ENCODE results near the gene DHFR.

The DHFR gene

DNA sequence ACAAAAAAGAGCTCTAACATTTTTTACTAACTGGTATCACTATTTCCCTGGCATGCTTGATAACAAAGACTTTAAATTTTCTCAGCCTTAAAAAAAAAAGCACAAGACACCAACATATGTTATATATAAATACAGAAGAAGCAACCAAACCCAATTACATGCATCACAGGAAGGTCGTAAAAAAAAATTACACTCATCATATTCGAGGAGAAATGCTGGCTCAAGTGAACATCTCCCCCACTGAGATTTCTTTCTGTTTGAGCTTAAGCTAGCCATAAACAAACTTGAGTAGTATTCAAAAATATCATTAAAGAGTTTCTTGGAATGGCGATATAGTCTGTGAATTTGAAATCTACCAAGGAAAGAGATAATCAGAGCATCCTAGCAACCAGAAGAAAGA, 7.9 kb downstream of the DHFR start:
- TF ChIP-seq TCF12 (IDR thresholded peaks at IDR 0.05; ENCODE audit: low read depth) (no peak), EGR1 (IDR thresholded peaks at IDR 0.05) (no peak), RAD21 (IDR thresholded peaks at IDR 0.05; ENCODE audit: low read depth) (no peak), CEBPB (IDR thresholded peaks at IDR 0.05) (no peak), TAF1 (IDR thresholded peaks at IDR 0.05; ENCODE audit: low read depth) (no peak), NFIC (IDR thresholded peaks at IDR 0.05) (no peak), EP300 (IDR thresholded peaks at IDR 0.05; ENCODE audit: borderline replicate concordance) (no peak), YY1 (IDR thresholded peaks at IDR 0.05; ENCODE audit: low read depth) (no peak), TEAD4 (IDR thresholded peaks at IDR 0.05) (no peak), CREB1 (IDR thresholded peaks at IDR 0.05; ENCODE audit: low read depth) (no peak), ZBTB7A (IDR thresholded peaks at IDR 0.05; ENCODE audit: low read depth) (no peak), FOXM1 (IDR thresholded peaks at IDR 0.05; ENCODE audit: borderline replicate concordance, low read depth) (no peak)
- TF ChIP-seq, protein P1, sequence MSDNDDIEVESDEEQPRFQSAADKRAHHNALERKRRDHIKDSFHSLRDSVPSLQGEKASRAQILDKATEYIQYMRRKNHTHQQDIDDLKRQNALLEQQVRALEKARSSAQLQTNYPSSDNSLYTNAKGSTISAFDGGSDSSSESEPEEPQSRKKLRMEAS (IDR thresholded peaks at IDR 0.05): no peak
- TF ChIP-seq, protein P2, sequence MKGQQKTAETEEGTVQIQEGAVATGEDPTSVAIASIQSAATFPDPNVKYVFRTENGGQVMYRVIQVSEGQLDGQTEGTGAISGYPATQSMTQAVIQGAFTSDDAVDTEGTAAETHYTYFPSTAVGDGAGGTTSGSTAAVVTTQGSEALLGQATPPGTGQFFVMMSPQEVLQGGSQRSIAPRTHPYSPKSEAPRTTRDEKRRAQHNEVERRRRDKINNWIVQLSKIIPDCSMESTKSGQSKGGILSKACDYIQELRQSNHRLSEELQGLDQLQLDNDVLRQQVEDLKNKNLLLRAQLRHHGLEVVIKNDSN (IDR thresholded peaks at IDR 0.05): no peak
- TF ChIP-seq, protein P3, sequence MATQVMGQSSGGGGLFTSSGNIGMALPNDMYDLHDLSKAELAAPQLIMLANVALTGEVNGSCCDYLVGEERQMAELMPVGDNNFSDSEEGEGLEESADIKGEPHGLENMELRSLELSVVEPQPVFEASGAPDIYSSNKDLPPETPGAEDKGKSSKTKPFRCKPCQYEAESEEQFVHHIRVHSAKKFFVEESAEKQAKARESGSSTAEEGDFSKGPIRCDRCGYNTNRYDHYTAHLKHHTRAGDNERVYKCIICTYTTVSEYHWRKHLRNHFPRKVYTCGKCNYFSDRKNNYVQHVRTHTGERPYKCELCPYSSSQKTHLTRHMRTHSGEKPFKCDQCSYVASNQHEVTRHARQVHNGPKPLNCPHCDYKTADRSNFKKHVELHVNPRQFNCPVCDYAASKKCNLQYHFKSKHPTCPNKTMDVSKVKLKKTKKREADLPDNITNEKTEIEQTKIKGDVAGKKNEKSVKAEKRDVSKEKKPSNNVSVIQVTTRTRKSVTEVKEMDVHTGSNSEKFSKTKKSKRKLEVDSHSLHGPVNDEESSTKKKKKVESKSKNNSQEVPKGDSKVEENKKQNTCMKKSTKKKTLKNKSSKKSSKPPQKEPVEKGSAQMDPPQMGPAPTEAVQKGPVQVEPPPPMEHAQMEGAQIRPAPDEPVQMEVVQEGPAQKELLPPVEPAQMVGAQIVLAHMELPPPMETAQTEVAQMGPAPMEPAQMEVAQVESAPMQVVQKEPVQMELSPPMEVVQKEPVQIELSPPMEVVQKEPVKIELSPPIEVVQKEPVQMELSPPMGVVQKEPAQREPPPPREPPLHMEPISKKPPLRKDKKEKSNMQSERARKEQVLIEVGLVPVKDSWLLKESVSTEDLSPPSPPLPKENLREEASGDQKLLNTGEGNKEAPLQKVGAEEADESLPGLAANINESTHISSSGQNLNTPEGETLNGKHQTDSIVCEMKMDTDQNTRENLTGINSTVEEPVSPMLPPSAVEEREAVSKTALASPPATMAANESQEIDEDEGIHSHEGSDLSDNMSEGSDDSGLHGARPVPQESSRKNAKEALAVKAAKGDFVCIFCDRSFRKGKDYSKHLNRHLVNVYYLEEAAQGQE (IDR thresholded peaks at IDR 0.05; ENCODE audit: low read depth): no peak

DNA sequence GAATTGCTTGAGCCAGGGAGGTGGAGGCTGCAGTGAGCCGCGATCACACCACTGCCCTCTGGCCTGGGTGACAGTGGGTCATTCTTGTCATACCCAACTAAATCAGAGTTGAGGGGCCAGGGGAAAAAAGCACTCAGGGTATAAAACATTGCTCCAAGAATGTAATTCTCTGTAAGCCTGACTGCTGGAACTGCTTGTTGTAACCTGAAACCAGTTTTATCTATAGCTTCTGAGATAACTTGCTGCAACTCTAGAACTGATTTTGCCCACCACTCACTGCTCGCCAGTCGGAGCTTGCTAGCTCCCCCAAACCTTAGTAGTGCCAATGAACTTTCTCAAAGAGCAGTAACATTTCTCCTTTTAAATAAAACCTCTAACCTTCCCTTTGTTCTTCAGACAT, 9.9 kb downstream of the DHFR start:
- TF ChIP-seq TCF12 (IDR thresholded peaks at IDR 0.05; ENCODE audit: low read depth) (no peak), CREB1 (IDR thresholded peaks at IDR 0.05; ENCODE audit: low read depth) (no peak), YY1 (IDR thresholded peaks at IDR 0.05; ENCODE audit: low read depth) (no peak), ZBTB7A (IDR thresholded peaks at IDR 0.05; ENCODE audit: low read depth) (no peak), EP300 (IDR thresholded peaks at IDR 0.05; ENCODE audit: borderline replicate concordance) (no peak), CEBPB (IDR thresholded peaks at IDR 0.05) (no peak), NFIC (IDR thresholded peaks at IDR 0.05) (no peak), RAD21 (IDR thresholded peaks at IDR 0.05; ENCODE audit: low read depth) (no peak), TAF1 (IDR thresholded peaks at IDR 0.05; ENCODE audit: low read depth) (no peak)
- TF ChIP-seq, protein P1 (IDR thresholded peaks at IDR 0.05): no peak
- TF ChIP-seq, protein P2 (IDR thresholded peaks at IDR 0.05): no peak

DNA sequence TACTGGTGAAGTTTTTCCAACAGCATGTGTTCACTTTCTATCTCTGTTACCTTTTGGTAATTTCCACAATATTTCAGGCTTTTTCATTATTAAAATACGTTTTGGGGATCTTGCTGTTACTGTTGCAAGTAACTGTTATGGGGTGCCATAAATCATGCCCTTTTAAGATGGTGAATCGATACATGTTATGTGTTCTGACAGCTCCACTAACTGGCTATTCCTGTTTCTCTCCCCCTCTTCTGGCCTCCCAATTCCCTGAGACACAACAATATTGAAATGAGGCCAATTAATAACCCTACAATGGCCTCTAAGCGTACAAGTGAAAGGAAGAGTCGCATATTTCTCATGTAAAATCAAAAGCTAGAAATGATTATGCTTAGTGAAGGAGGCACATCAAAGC, 13.4 kb downstream of the DHFR start:
- TF ChIP-seq CEBPB (IDR thresholded peaks at IDR 0.05) (no peak), TAF1 (IDR thresholded peaks at IDR 0.05; ENCODE audit: low read depth) (no peak), ZBTB7A (IDR thresholded peaks at IDR 0.05; ENCODE audit: low read depth) (no peak), EGR1 (IDR thresholded peaks at IDR 0.05) (no peak), RAD21 (IDR thresholded peaks at IDR 0.05; ENCODE audit: low read depth) (no peak), TCF12 (IDR thresholded peaks at IDR 0.05; ENCODE audit: low read depth) (no peak), CREB1 (IDR thresholded peaks at IDR 0.05; ENCODE audit: low read depth) (no peak), EP300 (IDR thresholded peaks at IDR 0.05; ENCODE audit: borderline replicate concordance) (no peak), FOXM1 (IDR thresholded peaks at IDR 0.05; ENCODE audit: borderline replicate concordance, low read depth) (no peak), NFIC (IDR thresholded peaks at IDR 0.05) (no peak)
- TF ChIP-seq, protein P2 (IDR thresholded peaks at IDR 0.05): no peak

DNA sequence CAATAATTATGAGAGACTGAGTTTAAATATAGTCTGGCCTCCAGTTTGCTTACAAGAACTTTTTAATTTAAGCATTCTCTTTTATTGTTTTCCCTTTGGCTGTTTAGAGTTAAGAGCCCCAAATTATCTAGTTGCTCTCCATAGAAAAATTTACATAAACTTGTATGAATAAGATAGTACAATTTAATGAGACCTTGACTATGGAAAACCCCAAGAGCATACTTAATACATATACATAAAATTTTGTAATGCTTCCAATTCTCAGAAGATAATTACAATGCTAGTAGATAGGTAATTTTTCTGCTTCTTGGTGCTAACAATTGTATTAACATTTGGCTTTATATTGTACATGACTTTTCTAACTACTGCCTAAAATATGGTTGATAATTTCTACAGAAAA, 20.6 kb downstream of the DHFR start:
- TF ChIP-seq NFIC (IDR thresholded peaks at IDR 0.05): no peak
- TF ChIP-seq, protein P1 (IDR thresholded peaks at IDR 0.05): no peak
- TF ChIP-seq TCF12 (IDR thresholded peaks at IDR 0.05; ENCODE audit: low read depth): no peak
- TF ChIP-seq EGR1 (IDR thresholded peaks at IDR 0.05): no peak
- no peak for TF ChIP-seq YY1 (IDR thresholded peaks at IDR 0.05; ENCODE audit: low read depth)
- TF ChIP-seq, protein P3 (IDR thresholded peaks at IDR 0.05; ENCODE audit: low read depth): no peak
- TF ChIP-seq RAD21 (IDR thresholded peaks at IDR 0.05; ENCODE audit: low read depth): no peak
- no peak for TF ChIP-seq FOXM1 (IDR thresholded peaks at IDR 0.05; ENCODE audit: borderline replicate concordance, low read depth)
- TF ChIP-seq TAF1 (IDR thresholded peaks at IDR 0.05; ENCODE audit: low read depth): no peak
- TF ChIP-seq EP300 (IDR thresholded peaks at IDR 0.05; ENCODE audit: borderline replicate concordance): no peak

DNA sequence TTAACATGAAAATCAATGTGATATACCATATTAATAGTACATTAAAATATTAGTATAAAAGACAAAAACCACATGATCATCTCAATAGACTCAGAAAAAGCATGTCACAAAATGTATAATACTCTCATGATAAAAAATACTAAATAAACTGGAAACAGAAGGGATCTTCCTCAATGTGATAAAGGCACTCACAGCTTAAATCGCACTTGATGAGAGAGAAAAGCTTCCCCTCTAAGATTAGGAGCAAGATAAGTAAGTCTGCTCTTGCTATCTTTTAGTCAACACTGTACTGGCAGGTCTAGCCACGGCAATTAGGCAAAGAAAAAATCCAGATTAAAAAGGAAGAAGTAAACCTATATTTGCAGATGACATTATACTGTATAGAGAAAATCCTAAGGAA, 22.1 kb downstream of the DHFR start:
- TF ChIP-seq, protein P1 (IDR thresholded peaks at IDR 0.05): no peak
- no peak for TF ChIP-seq TEAD4 (IDR thresholded peaks at IDR 0.05)
- TF ChIP-seq EGR1 (IDR thresholded peaks at IDR 0.05): no peak
- TF ChIP-seq, protein P2 (IDR thresholded peaks at IDR 0.05): no peak
- TF ChIP-seq YY1 (IDR thresholded peaks at IDR 0.05; ENCODE audit: low read depth): no peak
- TF ChIP-seq FOXM1 (IDR thresholded peaks at IDR 0.05; ENCODE audit: borderline replicate concordance, low read depth): no peak
- TF ChIP-seq TAF1 (IDR thresholded peaks at IDR 0.05; ENCODE audit: low read depth): no peak
- TF ChIP-seq TCF12 (IDR thresholded peaks at IDR 0.05; ENCODE audit: low read depth): no peak
- TF ChIP-seq ZBTB7A (IDR thresholded peaks at IDR 0.05; ENCODE audit: low read depth): no peak

Measured in Ishikawa (cell line).